Measurements from ENCODE around the gene RASA3. TPM values are rescaled to one million over a fixed set of nuclear protein-coding genes. Genes with fewer than 3 reads are reported as not detected.
A peak's percentile ranks its signal among the peaks of the same experiment; 100 is the strongest.

Gene RASA3
- total RNA-seq, 4 donors from 2014 or later = 4.4 to 15.6 (median 8.5) TPM

GRCh38 chr13:114129649-114130062 lies 2.8 kb downstream of the RASA3 start:
- Histone ChIP-seq H3K36me3 (no peaks in the 10 kb centered on the region), H3K9me3 (no peaks in the 10 kb centered on the region), H3K4me3 (no peak overlapping the region), H3K4me1 (peaks cover 20 to 49% (median 40%) of the 10 kb centered on the region in 4 donors), H3K27ac (peak overlapping the region; percentile 81 to 89 (median 86)), H3K27me3 (no peaks in the 10 kb centered on the region)
- intact Hi-C loops (cut with DNase I; ENCODE audit: low total_unique reads) = loop anchor here (5.0 kb wide), 1 partner anchor 62 kb away; no protein-coding TSS in a partner anchor
- DNase-seq = no peak
- 65% methylated on average over 9 of the region's 9 CpGs; no CpG with 5 or more reads in 1 of the 2 donors for WGBS, 2 donors (ENCODE audit: low coverage in 1 of 2)
- no peak for TF ChIP-seq POLR2A (IDR thresholded peaks at IDR 0.05)
- TF ChIP-seq CTCF (IDR thresholded peaks at IDR 0.05) = no peak
- no peak for TF ChIP-seq EP300 (IDR thresholded peaks at IDR 0.05; ENCODE audit: low read depth)
- no peak for TF ChIP-seq POLR2AphosphoS5 (IDR thresholded peaks at IDR 0.05)
- in situ Hi-C loops (cut with MboI; ENCODE audit: low pct_ligation_motif_present in 1 of 4, low pct_unique_long_range_greater_than_20kb in 1 of 4, low sequenced_read_pairs in 3 of 4) = loop anchor here in 1 of 4 donors (10.0 kb wide), 1 partner anchor 165 kb away; no protein-coding TSS in a partner anchor

- Histone ChIP-seq H3K27me3 (no peaks in the 10 kb centered on the region), H3K4me3 (peak overlapping the region in 2 of 4 donors; percentile 19 to 29), H3K27ac (peak overlapping the region; percentile 81 to 89 (median 86)), H3K9me3 (no peaks in the 10 kb centered on the region), H3K4me1 (peaks cover 20 to 49% (median 40%) of the 10 kb centered on the region in 4 donors), H3K36me3 (no peaks in the 10 kb centered on the region)
- 47 to 49% methylated on average over 15 to 31 of the region's 37 CpGs for WGBS, 2 donors (ENCODE audit: low coverage in 1 of 2)
- no peak for TF ChIP-seq CTCF (IDR thresholded peaks at IDR 0.05)
- peak; percentile 38 for TF ChIP-seq POLR2A (IDR thresholded peaks at IDR 0.05)
- TF ChIP-seq POLR2AphosphoS5 (IDR thresholded peaks at IDR 0.05) = peak; percentile 70 to 78 (median 77)
- intact Hi-C loops (cut with DNase I; ENCODE audit: low total_unique reads) (loop anchor here (5.0 kb wide), 1 partner anchor 62 kb away; no protein-coding TSS in a partner anchor), in situ Hi-C loops (cut with MboI; ENCODE audit: low pct_ligation_motif_present in 1 of 4, low pct_unique_long_range_greater_than_20kb in 1 of 4, low sequenced_read_pairs in 3 of 4) (loop anchor here in 1 of 4 donors (10.0 kb wide), 1 partner anchor 164 kb away; no protein-coding TSS in a partner anchor)
- peak; percentile 79 for DNase-seq
Measured at GRCh38 chr13:114128624-114129522, 3.5 kb downstream of the RASA3 start.

- no peak for DNase-seq
- in situ Hi-C loops (cut with MboI; ENCODE audit: low pct_ligation_motif_present in 1 of 4, low pct_unique_long_range_greater_than_20kb in 1 of 4, low sequenced_read_pairs in 3 of 4) (loop anchor here in 1 of 4 donors (10.0 kb wide), 1 partner anchor 163 kb away; no protein-coding TSS in a partner anchor), intact Hi-C loops (cut with DNase I; ENCODE audit: low total_unique reads) (loop anchor here (5.0 kb wide), 1 partner anchor 61 kb away; no protein-coding TSS in a partner anchor)
- Histone ChIP-seq H3K4me1 (peaks cover 20 to 49% (median 40%) of the 10 kb centered on the region in 4 donors), H3K27me3 (no peaks in the 10 kb centered on the region), H3K27ac (peak overlapping the region; percentile 81 to 89 (median 86)), H3K9me3 (no peaks in the 10 kb centered on the region), H3K4me3 (peak overlapping the region in 1 of 4 donors; percentile 29), H3K36me3 (no peaks in the 10 kb centered on the region)
- TF ChIP-seq POLR2A (IDR thresholded peaks at IDR 0.05) (no peak), POLR2AphosphoS5 (IDR thresholded peaks at IDR 0.05) (no peak), EP300 (IDR thresholded peaks at IDR 0.05; ENCODE audit: low read depth) (no peak), CTCF (IDR thresholded peaks at IDR 0.05) (no peak)
- 85 to 87% methylated on average over 3 to 5 of the region's 5 CpGs for WGBS, 2 donors (ENCODE audit: low coverage in 1 of 2)
Measured at GRCh38 chr13:114128348-114128623, 4.1 kb downstream of the RASA3 start.

Measured in transverse colon (tissue), 4 donors.